Liver (tissue), 9 donors: ENCODE measurements around the gene BAHCC1. TPM values are rescaled to one million over a fixed set of nuclear protein-coding genes. Genes with fewer than 3 reads are reported as not detected.

ENCODE experiments used
- DNase-seq: peaks from one replicate; pipeline ENCODE4 v3.0.0-alpha.2; 2017; ENCODE audit warnings: low spot score
- H3K27ac ChIP-seq, 2 donors: one replicate each; pipeline ENCODE4 v1.7.0; 2013; ENCODE audit warnings: inconsistent platforms in 2 of 2, low read length in 2 of 2, control low read depth in 1 of 2, low read depth in 1 of 2, mild to moderate bottlenecking in 1 of 2
- H3K27me3 ChIP-seq, 4 donors: one replicate each; pipeline versions ENCODE4 v1.6.1 to v1.7.0; 2013; ENCODE audit warnings: low read length in 3 of 4, inconsistent platforms in 1 of 4, mild to moderate bottlenecking in 1 of 4, moderate library complexity in 1 of 4; ENCODE audit not compliant: control insufficient read depth in 4 of 4, insufficient read depth in 4 of 4
- H3K36me3 ChIP-seq, 4 donors: one replicate each; pipeline versions ENCODE4 v1.6.1 to v1.7.0; 2013; ENCODE audit warnings: low read length in 3 of 4, mild to moderate bottlenecking in 3 of 4, low read depth in 1 of 4, moderate library complexity in 1 of 4; ENCODE audit not compliant: control insufficient read depth in 4 of 4, insufficient read depth in 3 of 4
- H3K4me1 ChIP-seq, 4 donors: one replicate each; pipeline versions ENCODE4 v1.6.1 to v1.7.0; 2013; ENCODE audit warnings: low read length in 3 of 4, mild to moderate bottlenecking in 3 of 4, moderate library complexity in 1 of 4; ENCODE audit not compliant: control insufficient read depth in 4 of 4, insufficient read depth in 4 of 4
- H3K4me3 ChIP-seq, 3 donors: one replicate each; pipeline versions ENCODE4 v1.6.1 to v1.7.0; 2013; ENCODE audit warnings: low read length in 3 of 3, control low read depth in 1 of 3, low read depth in 1 of 3, mild to moderate bottlenecking in 1 of 3
- H3K9ac ChIP-seq, 2 donors: one replicate each; pipeline ENCODE4 v1.7.0; 2013; ENCODE audit warnings: low read length in 2 of 2, mild to moderate bottlenecking in 2 of 2, moderate library complexity in 2 of 2, control low read depth in 1 of 2, low read depth in 1 of 2
- H3K9me3 ChIP-seq, 4 donors: one replicate each; pipeline versions ENCODE4 v1.6.1 to v1.7.0; 2013; ENCODE audit warnings: low read length in 3 of 4; ENCODE audit not compliant: control insufficient read depth in 4 of 4
- ATF3 ChIP-seq: IDR thresholded peaks from 2 replicates; pipeline ENCODE4 v1.6.1; 2016; ENCODE audit warnings: antibody characterized with exemption
- EGR1 ChIP-seq, 2 donors: IDR thresholded peaks; 2 replicates each; pipeline ENCODE4 v1.6.1; 2016 to 2018; ENCODE audit warnings: antibody characterized with exemption in 2 of 2, low read depth in 2 of 2
- FOXA1 ChIP-seq: IDR thresholded peaks from 2 replicates; pipeline ENCODE4 v1.6.1; 2016; ENCODE audit warnings: antibody characterized with exemption
- FOXA2 ChIP-seq: IDR thresholded peaks from 2 replicates; pipeline ENCODE4 v1.6.1; 2016; ENCODE audit warnings: antibody characterized with exemption
- GABPA ChIP-seq, 2 donors: IDR thresholded peaks in 1 of 2; conservative IDR thresholded peaks in 1 of 2; 2 replicates each; pipeline ENCODE4 v1.6.1; 2016; ENCODE audit warnings: antibody characterized with exemption in 2 of 2, mild to moderate bottlenecking in 1 of 2, moderate library complexity in 1 of 2
- HNF4A ChIP-seq, 2 donors: conservative IDR thresholded peaks; 2 replicates each; pipeline ENCODE4 v1.6.1; 2016; ENCODE audit warnings: antibody characterized with exemption in 2 of 2, mild to moderate bottlenecking in 2 of 2
- HNF4G ChIP-seq: IDR thresholded peaks from 2 replicates; pipeline ENCODE4 v1.6.1; 2016; ENCODE audit warnings: antibody characterized with exemption
- JUND ChIP-seq, 2 donors: IDR thresholded peaks; 2 replicates each; pipeline ENCODE4 v1.6.1; 2016; ENCODE audit warnings: antibody characterized with exemption in 2 of 2
- NR2F2 ChIP-seq: IDR thresholded peaks from 2 replicates; pipeline ENCODE4 v1.6.1; 2016; ENCODE audit warnings: antibody characterized with exemption
- RAD21 ChIP-seq, 2 donors: IDR thresholded peaks; 2 replicates each; pipeline ENCODE4 v1.6.1; 2016; ENCODE audit warnings: antibody characterized with exemption in 2 of 2, mild to moderate bottlenecking in 2 of 2
- RXRA ChIP-seq, 2 donors: IDR thresholded peaks; 2 replicates each; pipeline ENCODE4 v1.6.1; 2017 to 2018; ENCODE audit warnings: antibody characterized with exemption in 2 of 2, mild to moderate bottlenecking in 1 of 2
- SP1 ChIP-seq: IDR thresholded peaks from 2 replicates; pipeline ENCODE4 v1.6.1; 2018; ENCODE audit warnings: antibody characterized with exemption, mild to moderate bottlenecking
- TAF1 ChIP-seq: conservative IDR thresholded peaks from 2 replicates; pipeline ENCODE4 v1.6.1; 2016; ENCODE audit warnings: antibody characterized with exemption, mild to moderate bottlenecking
- YY1 ChIP-seq: IDR thresholded peaks from 2 replicates; pipeline ENCODE4 v1.6.1; 2016; ENCODE audit warnings: antibody characterized with exemption, mild to moderate bottlenecking
- WGBS: extraction: QIAGEN DNeasy Blood & Tissue Kit; methylation state at CpG from one replicate; pipeline ENCODE4 v1.1.7; 2013; 5-methylcytosine and 5-hydroxymethylcytosine counted together
- polyA plus RNA-seq, 2 donors: library from polyadenylated mRNA; stranded (reverse) in 1 of 2; unstranded in 1 of 2; fragments of 200-250 nt in 1 of 2; fragments of >200 nt in 1 of 2; fragmentation: Nextera tagmentation in 1 of 2; extraction: Ambion mirVana in 1 of 2; gene quantifications; one replicate each; pipeline versions ENCODE4 v1.2.1 to v1.2.3, GENCODE V29; 2013 to 2015
- total RNA-seq, 2 donors: library from RNA; depleted of rRNA; stranded (reverse); fragments of >200 nt; gene quantifications; one replicate each; pipeline ENCODE4 v1.2.3, GENCODE V29; 2014
- TF ChIP-seq, protein P1 (sequence below): IDR thresholded peaks from 2 replicates; pipeline ENCODE4 v1.6.1; 2016; ENCODE audit warnings: antibody characterized with exemption
- TF ChIP-seq, protein P2 (sequence below): fragments of 150-350 bp; IDR thresholded peaks from 2 replicates; pipeline ENCODE4 v1.5.1; 2017; ENCODE audit warnings: improper control_type of control experiment, low read depth, low read length; ENCODE audit not compliant: missing input control
- donor health status: healthy.
- donor health status: healthy.
- donor health status: healthy.
- donor health status: healthy.
- donor health status: healthy.

BAHCC1 gene
- total and polyA plus RNA-seq, 4 donors: 0.76 to 3.9 (median 2.5) TPM

DNA sequence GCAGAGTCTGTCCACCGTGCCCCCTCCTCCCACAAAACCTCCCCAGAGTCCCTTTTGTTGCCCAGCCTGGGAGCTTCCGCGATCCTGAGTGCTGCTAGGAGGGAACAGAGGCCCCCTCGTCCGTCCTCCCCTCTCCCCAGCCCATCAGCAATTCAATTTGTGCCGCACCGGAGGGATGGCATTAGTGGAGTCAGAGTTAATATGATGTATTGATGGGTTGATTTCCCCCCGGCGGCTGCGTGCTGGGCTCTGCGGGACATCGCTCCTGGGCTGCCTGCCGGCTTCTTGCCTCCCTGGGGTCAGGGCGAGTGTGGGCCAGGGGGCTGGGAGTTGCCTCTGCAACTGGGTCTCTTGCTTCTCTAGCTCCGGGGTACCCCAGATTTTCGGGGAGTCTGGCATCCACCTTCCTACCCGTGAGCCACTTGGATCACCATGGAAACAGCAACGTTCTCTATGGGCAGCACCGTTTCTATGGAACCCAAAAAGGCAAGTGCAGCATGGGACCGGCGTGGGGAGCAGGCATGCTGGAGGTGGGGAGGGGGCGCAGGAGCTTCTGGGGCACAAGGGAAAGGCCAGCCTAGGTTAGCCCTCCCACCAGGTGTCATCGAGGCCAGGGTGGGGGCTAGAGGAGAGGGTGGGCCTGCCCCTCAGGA is 42.9 kb downstream of the BAHCC1 start:
- no peak for DNase-seq
- no peak overlapping the region for H3K9ac ChIP-seq
- WGBS: 92% methylated on average over 23 of the region's 23 CpGs
- H3K36me3 ChIP-seq: no peaks in the 10 kb centered on the region
- no peak overlapping the region for H3K4me3 ChIP-seq
- no peaks in the 10 kb centered on the region for H3K9me3 ChIP-seq
- no peak for TF ChIP-seq TAF1
- TF ChIP-seq ATF3: no peak
- no peak for TF ChIP-seq HNF4G
- no peak for TF ChIP-seq SP1
- no peak for TF ChIP-seq FOXA2
- TF ChIP-seq, protein P1, sequence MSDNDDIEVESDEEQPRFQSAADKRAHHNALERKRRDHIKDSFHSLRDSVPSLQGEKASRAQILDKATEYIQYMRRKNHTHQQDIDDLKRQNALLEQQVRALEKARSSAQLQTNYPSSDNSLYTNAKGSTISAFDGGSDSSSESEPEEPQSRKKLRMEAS: no peak
- H3K4me1 ChIP-seq: peaks cover 0 to 1% (median 0%) of the 10 kb centered on the region in 4 donors
- H3K27me3 ChIP-seq: no peaks in the 10 kb centered on the region
- no peak overlapping the region for H3K27ac ChIP-seq

DNA sequence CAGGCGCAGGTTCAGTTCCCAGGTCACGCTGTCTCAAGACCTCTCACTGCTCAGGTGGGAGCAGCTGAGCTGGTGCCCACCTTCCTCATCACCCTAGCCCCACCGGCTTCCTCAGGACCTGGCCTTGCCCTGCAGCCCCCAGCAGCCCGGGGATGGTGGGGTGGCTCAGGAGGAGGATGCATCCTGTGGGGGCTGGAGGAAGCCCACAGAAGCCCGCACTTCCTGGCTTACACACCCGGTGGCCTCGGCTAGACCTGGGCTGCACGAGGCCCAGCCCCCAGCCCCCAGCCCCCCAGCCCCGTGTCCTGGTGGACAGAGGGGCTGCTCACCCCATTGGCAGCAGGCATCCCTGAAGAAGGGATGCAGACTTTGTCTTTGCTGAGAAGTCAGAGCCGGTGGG is 43.4 kb downstream of the BAHCC1 start:
- H3K9ac ChIP-seq: no peak overlapping the region
- no peak for TF ChIP-seq YY1
- no peak for TF ChIP-seq TAF1
- TF ChIP-seq GABPA (IDR thresholded peaks at IDR 0.05 in 1 of 2, conservative IDR thresholded peaks at IDR 0.05 in 1 of 2): no peak
- TF ChIP-seq, protein P2, sequence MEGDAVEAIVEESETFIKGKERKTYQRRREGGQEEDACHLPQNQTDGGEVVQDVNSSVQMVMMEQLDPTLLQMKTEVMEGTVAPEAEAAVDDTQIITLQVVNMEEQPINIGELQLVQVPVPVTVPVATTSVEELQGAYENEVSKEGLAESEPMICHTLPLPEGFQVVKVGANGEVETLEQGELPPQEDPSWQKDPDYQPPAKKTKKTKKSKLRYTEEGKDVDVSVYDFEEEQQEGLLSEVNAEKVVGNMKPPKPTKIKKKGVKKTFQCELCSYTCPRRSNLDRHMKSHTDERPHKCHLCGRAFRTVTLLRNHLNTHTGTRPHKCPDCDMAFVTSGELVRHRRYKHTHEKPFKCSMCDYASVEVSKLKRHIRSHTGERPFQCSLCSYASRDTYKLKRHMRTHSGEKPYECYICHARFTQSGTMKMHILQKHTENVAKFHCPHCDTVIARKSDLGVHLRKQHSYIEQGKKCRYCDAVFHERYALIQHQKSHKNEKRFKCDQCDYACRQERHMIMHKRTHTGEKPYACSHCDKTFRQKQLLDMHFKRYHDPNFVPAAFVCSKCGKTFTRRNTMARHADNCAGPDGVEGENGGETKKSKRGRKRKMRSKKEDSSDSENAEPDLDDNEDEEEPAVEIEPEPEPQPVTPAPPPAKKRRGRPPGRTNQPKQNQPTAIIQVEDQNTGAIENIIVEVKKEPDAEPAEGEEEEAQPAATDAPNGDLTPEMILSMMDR: no peak
- no peak for TF ChIP-seq JUND (IDR thresholded peaks at IDR 0.05)
- TF ChIP-seq RXRA (IDR thresholded peaks at IDR 0.05): no peak
- no peak for TF ChIP-seq NR2F2
- no peak for TF ChIP-seq EGR1 (IDR thresholded peaks at IDR 0.05; ENCODE audit: low read depth in 2 of 2)
- H3K9me3 ChIP-seq: no peaks in the 10 kb centered on the region
- 77% methylated on average over 10 of the region's 10 CpGs for WGBS
- DNase-seq: no peak
- H3K27ac ChIP-seq: no peak overlapping the region
- no peak overlapping the region for H3K4me3 ChIP-seq
- H3K36me3 ChIP-seq: no peaks in the 10 kb centered on the region
- H3K27me3 ChIP-seq: no peaks in the 10 kb centered on the region
- peaks cover 0 to 1% (median 0%) of the 10 kb centered on the region in 4 donors for H3K4me1 ChIP-seq

DNA sequence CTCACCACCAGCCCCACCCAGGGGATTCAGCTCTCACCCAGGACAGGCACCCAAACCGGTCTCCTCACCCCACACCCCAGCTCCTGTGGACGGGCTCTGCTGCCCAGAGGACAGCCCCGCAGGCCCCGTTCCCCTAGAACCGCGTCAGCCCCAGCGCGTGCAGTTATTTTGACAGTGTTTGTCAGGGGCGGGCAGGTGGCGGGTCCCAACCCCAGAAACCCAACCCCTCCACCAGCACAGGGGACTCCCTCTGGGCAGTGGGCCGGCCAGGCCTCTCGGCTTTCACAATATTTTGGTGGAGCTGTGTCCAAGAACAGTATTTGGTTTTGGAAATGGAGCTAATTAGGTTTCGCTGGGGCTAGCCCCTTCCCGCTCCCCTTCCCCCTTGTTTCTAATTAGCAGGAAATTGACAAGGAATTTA is 44.8 kb downstream of the BAHCC1 start:
- 95% methylated on average over 14 of the region's 14 CpGs for WGBS
- no peak for DNase-seq

More for the DNA sequence above, 44.8 kb downstream of the BAHCC1 start:
- Histone ChIP-seq H3K36me3 (no peaks in the 10 kb centered on the region), H3K9me3 (no peaks in the 10 kb centered on the region), H3K4me3 (no peak overlapping the region), H3K9ac (no peak overlapping the region), H3K27ac (no peak overlapping the region), H3K4me1 (peaks cover 0 to 1% (median 0%) of the 10 kb centered on the region in 4 donors), H3K27me3 (no peaks in the 10 kb centered on the region)
- TF ChIP-seq, protein P1: no peak
- TF ChIP-seq RAD21 (IDR thresholded peaks at IDR 0.05): no peak
- TF ChIP-seq EGR1 (IDR thresholded peaks at IDR 0.05; ENCODE audit: low read depth in 2 of 2): no peak
- no peak for TF ChIP-seq SP1
- no peak for TF ChIP-seq RXRA (IDR thresholded peaks at IDR 0.05)
- no peak for TF ChIP-seq FOXA1
- no peak for TF ChIP-seq GABPA (IDR thresholded peaks at IDR 0.05 in 1 of 2, conservative IDR thresholded peaks at IDR 0.05 in 1 of 2)
- TF ChIP-seq HNF4A (conservative IDR thresholded peaks at IDR 0.05): no peak
- no peak for TF ChIP-seq NR2F2
- no peak for TF ChIP-seq TAF1
- TF ChIP-seq FOXA2: no peak
- TF ChIP-seq JUND (IDR thresholded peaks at IDR 0.05): no peak
- TF ChIP-seq, protein P2: no peak
- TF ChIP-seq HNF4G: no peak
- TF ChIP-seq YY1: no peak
